HepG2 (cell line): ENCODE measurements around the gene ATP11A. TPM values are rescaled to one million over a fixed set of nuclear protein-coding genes. Genes with fewer than 3 reads are reported as not detected.
"Not testable (repeated sequence)": the region's sequence is repeated elsewhere in the genome, so short reads cannot be mapped to it uniquely, and the experiment has no call there.

Experiments
- ATAC-seq: fragments of 200-7000 bp; cut with Tn5 transposase; 3 replicates; pipeline ENCODE4 v1.9.1; 2020; ENCODE audit warnings: mild to moderate bottlenecking, moderate library complexity
- BruUV-seq: library from RNA; stranded (reverse); fragments of 400-500 nt; replicated peaks from 2 replicates; lab custom pipeline; 2021; lab: Mats Ljungman, UMichigan
- CTCF ChIA-PET: fragments of 300-600 bp; formaldehyde crosslinking; extraction: SDS; loops from one replicate; lab custom pipeline; 2021; ENCODE audit warnings: low total read pairs, inconsistent platforms, low intra/inter-chr PET ratio; lab: Yijun Ruan, JAX
- POLR2A ChIA-PET: fragments of 350-600 bp; sonication (Branson Sonifier 250); formaldehyde crosslinking; loops from one replicate; lab custom pipeline; 2020; ENCODE audit warnings: antibody characterized with exemption, inconsistent platforms; lab: Yijun Ruan, JAX
- DNase-seq: peaks from one replicate; pipeline ENCODE4 v3.0.0-alpha.2; 2015; ENCODE audit warnings: low spot score
- FAIRE-seq: peaks from 3 replicates; lab custom pipeline; 2011; peaks lifted over from hg19 to GRCh38; lab: Jason Lieb, UNC
- H2AFZ ChIP-seq: one replicate; pipeline ENCODE4 v1.6.1; 2011; ENCODE audit warnings: low read length, inconsistent platforms
- H3K27ac ChIP-seq: fragments of 300-600 bp; 3 replicates; pipeline ENCODE4 v1.8.0; 2011; ENCODE audit warnings: mixed run types, mild to moderate bottlenecking, mixed read lengths, low read length, inconsistent platforms; ENCODE audit not compliant: insufficient read depth; ENCODE audit errors: extremely low read length
- H3K27me3 ChIP-seq, 2 experiments: fragments of 200-600 bp in 1 of 2; 2 replicates in 1 of 2; 3 replicates in 1 of 2; pipeline versions ENCODE4 v1.6.0 to v1.8.0; 2011; ENCODE audit warnings: low read length in 2 of 2, mild to moderate bottlenecking in 2 of 2, moderate library complexity in 2 of 2, inconsistent platforms in 1 of 2; ENCODE audit not compliant: insufficient read depth in 2 of 2, control insufficient read depth in 1 of 2
- H3K36me3 ChIP-seq, 2 experiments: fragments of 200-600 bp in 1 of 2; replicated peaks in 1 of 2; 2 replicates in 1 of 2; 3 replicates in 1 of 2; pipeline versions ENCODE4 v1.5.1 to v1.8.0; 2011; ENCODE audit warnings: low read length in 2 of 2, inconsistent platforms in 1 of 2; ENCODE audit not compliant: insufficient read depth in 2 of 2, control insufficient read depth in 1 of 2
- H3K4me1 ChIP-seq: 2 replicates; pipeline ENCODE4 v1.5.1; 2012; ENCODE audit warnings: low read length, inconsistent platforms; ENCODE audit not compliant: insufficient read depth
- H3K4me2 ChIP-seq: 2 replicates; pipeline ENCODE4 v1.6.0; 2011; ENCODE audit warnings: low read depth, low read length, inconsistent platforms
- H3K4me3 ChIP-seq, 3 experiments: fragments of 200-600 bp in 1 of 3; sonication (generic), shearing (Covaris generic) in 1 of 3; replicated peaks in 1 of 3; 2 replicates each; pipeline ENCODE4 v1.5.1; 2011 to 2016; ENCODE audit warnings: low read length in 3 of 3, inconsistent platforms in 2 of 3, low read depth in 2 of 3, mild to moderate bottlenecking in 2 of 3, control low read depth in 1 of 3, mixed read lengths in 1 of 3; ENCODE audit not compliant: insufficient read depth in 1 of 3
- H3K79me2 ChIP-seq: one replicate; pipeline ENCODE4 v1.6.1; 2011; ENCODE audit warnings: low read length, inconsistent platforms; ENCODE audit not compliant: insufficient read depth
- H3K9ac ChIP-seq: 2 replicates; pipeline ENCODE4 v1.6.0; 2011; ENCODE audit warnings: mild to moderate bottlenecking, low read depth, low read length, inconsistent platforms; ENCODE audit not compliant: insufficient read depth
- H3K9me3 ChIP-seq: 2 replicates; pipeline ENCODE4 v1.5.1; 2012; ENCODE audit warnings: mild to moderate bottlenecking, low read length
- H4K20me1 ChIP-seq: 2 replicates; pipeline ENCODE4 v1.6.0; 2011; ENCODE audit warnings: inconsistent platforms, mild to moderate bottlenecking, low read length, moderate library complexity; ENCODE audit not compliant: insufficient read depth
- ETV5 ChIP-seq: IDR thresholded peaks from 2 replicates; pipeline ENCODE4 v1.6.1; 2018; ENCODE audit warnings: missing biosample characterization, missing genetic modification reagents, inconsistent platforms, borderline replicate concordance
- FOXA1 ChIP-seq, 2 experiments: fragments of 450-650 bp in 1 of 2; sonication (generic) in 1 of 2; formaldehyde crosslinking in 1 of 2; IDR thresholded peaks; 2 replicates each; pipeline versions ENCODE4 v1.4.0 to v1.6.1; 2016 to 2020; ENCODE audit warnings: missing genetic modification reagents in 1 of 2
- HNRNPL ChIP-seq: fragments of 200-400 bp; formaldehyde crosslinking; IDR thresholded peaks from 2 replicates; pipeline ENCODE4 v1.6.1; 2017; ENCODE audit warnings: mild to moderate bottlenecking, low read depth, low read length
- KLF13 ChIP-seq: sonication (generic); formaldehyde crosslinking; IDR thresholded peaks from 2 replicates; pipeline ENCODE4 v1.4.0; 2020; ENCODE audit warnings: mild to moderate bottlenecking, missing genetic modification reagents
- MNT ChIP-seq: fragments of 450-650 bp; IDR thresholded peaks from 2 replicates; pipeline ENCODE4 v1.6.1; 2016
- RBM39 ChIP-seq: fragments of 200-400 bp; formaldehyde crosslinking; IDR thresholded peaks from one replicate; pipeline ENCODE4 v1.6.1; 2018; ENCODE audit warnings: antibody characterized with exemption, mild to moderate bottlenecking, low read depth, low read length; ENCODE audit not compliant: poor library complexity, severe bottlenecking
- REXO4 ChIP-seq: sonication (generic); formaldehyde crosslinking; IDR thresholded peaks from 2 replicates; pipeline ENCODE4 v1.8.0; 2022; ENCODE audit warnings: missing genetic modification reagents, mild to moderate bottlenecking, borderline replicate concordance
- SKIL ChIP-seq: sonication (generic); formaldehyde crosslinking; IDR thresholded peaks from 2 replicates; pipeline ENCODE4 v1.8.0; 2022; ENCODE audit warnings: missing genetic modification reagents, mild to moderate bottlenecking, moderate library complexity, borderline replicate concordance
- TARDBP ChIP-seq: sonication (generic); formaldehyde crosslinking; IDR thresholded peaks from 2 replicates; pipeline ENCODE4 v1.8.0; 2022; ENCODE audit warnings: mild to moderate bottlenecking, missing genetic modification reagents
- ZKSCAN1 ChIP-seq: fragments of 150-350 bp; IDR thresholded peaks from 2 replicates; pipeline ENCODE4 v1.6.1; 2014; ENCODE audit warnings: low read length
- ZNF468 ChIP-seq: sonication (generic); formaldehyde crosslinking; IDR thresholded peaks from 2 replicates; pipeline ENCODE4 v1.8.0; 2022; ENCODE audit warnings: mild to moderate bottlenecking, moderate library complexity, missing genetic modification reagents
- ZNF749 ChIP-seq: sonication (generic); formaldehyde crosslinking; IDR thresholded peaks from 2 replicates; pipeline ENCODE4 v1.8.0; 2022; ENCODE audit warnings: mild to moderate bottlenecking, missing genetic modification reagents, moderate library complexity, borderline replicate concordance
- ZNF788 ChIP-seq: sonication (generic); formaldehyde crosslinking; IDR thresholded peaks from 2 replicates; pipeline ENCODE4 v1.5.0; 2020; ENCODE audit warnings: mild to moderate bottlenecking, missing genetic modification reagents, borderline replicate concordance
- WGBS: methylation state at CpG from one replicate; pipeline ENCODE4 v1.1.6; 2017; ENCODE audit warnings: low lambda C conversion rate; 5-methylcytosine and 5-hydroxymethylcytosine counted together
- in situ Hi-C: cut with HindIII; loops from 2 replicates; pipeline ENCODE4 v1.10.0; 2017; ENCODE audit warnings: low pct_unique_long_range_greater_than_20kb; ENCODE audit not compliant: extremely low pct_ligation_motif_present
- intact Hi-C: fragments of 100-400 bp; cut with micrococcal nuclease; formaldehyde crosslinking; loops from one replicate; pipeline ENCODE4 v1.10.0; 2022; ENCODE audit not compliant: unreplicated experiment
- polyA plus RNA-seq, 8 experiments: library from polyadenylated mRNA; depleted of rRNA in 3 of 8; stranded (reverse) in 7 of 8; unstranded in 1 of 8; fragments of >200 nt; fragmentation: Illumina TruSeq in 4 of 8; extraction: Trizol in 4 of 8; gene quantifications; 2 replicates each; pipeline versions ENCODE4 v1.2.1 to v1.2.3, GENCODE V29; 2011 to 2016; ENCODE audit warnings: low read depth in 4 of 8, missing spikeins in 1 of 8, mixed read lengths in 1 of 8; ENCODE audit not compliant: insufficient read depth in 1 of 8
- total RNA-seq, 5 experiments: library from RNA; depleted of rRNA; stranded (reverse); fragments of >200 nt; fragmentation: Illumina TruSeq; extraction: Trizol; gene quantifications; 2 replicates each; pipeline ENCODE4 v1.2.3, GENCODE V29; 2016; ENCODE audit warnings: low read depth in 1 of 5

ATP11A gene
- total and polyA plus RNA-seq, 2 of the 13 experiments (the other 11 are each of a cell fraction or from before 2014, with no cell fraction given), result 18.4 to 20.1 TPM

GRCh38 chr13:112884700-112885099 is 194.9 kb downstream of the ATP11A start:
- TF ChIP-seq ZKSCAN1 (peak; percentile 89), ZNF788 (CRISPR knock-in tag) (0 out of 2 replicates have a peak, but pooled peaks have one; percentile 28)
- TF ChIP-seq, all 625 proteins: peak for 2; not testable (repeated sequence) for 623
- FAIRE-seq, H3K4me2 ChIP-seq, in situ Hi-C loops, H3K9me3 ChIP-seq, H2AFZ ChIP-seq, H3K27ac ChIP-seq, H3K9ac ChIP-seq, intact Hi-C loops, BruUV-seq, H4K20me1 ChIP-seq, DNase-seq, H3K79me2 ChIP-seq, H3K4me3 ChIP-seq, CTCF ChIA-PET, ATAC-seq: not testable (repeated sequence)
- Histone ChIP-seq H3K36me3 (peaks cover 15 to 16% of the 10 kb centered on the region in 2 experiments), H3K27me3 (peaks cover 0 to 10% of the 10 kb centered on the region in 2 experiments; a peak in 3 of 5 replicates), H3K4me1 (peaks cover 33% of the 10 kb centered on the region)
- POLR2A ChIA-PET, result interaction anchor here (1.1 kb wide), 1 partner anchor 9 kb away, joined by 3 read pairs; no protein-coding TSS in a partner anchor
- 97% methylated on average over 11 of the region's 13 CpGs for WGBS

- 88% methylated on average over 19 of the region's 19 CpGs for WGBS
- no peak overlapping the region for H3K9ac ChIP-seq
- no peaks in the 10 kb centered on the region for H3K79me2 ChIP-seq
- POLR2A ChIA-PET, result interaction anchor here (1.1 kb wide), 2 partner anchors 8 to 298 kb away, joined by 3 read pairs; no protein-coding TSS in a partner anchor
- CTCF ChIA-PET, result no interaction called here
- in situ Hi-C loops, result no loop called here
- peaks cover 0 to 17% of the 10 kb centered on the region in 2 experiments; a peak in 3 of 5 replicates for H3K27me3 ChIP-seq
- no peak overlapping the region for H2AFZ ChIP-seq
- no peak for FAIRE-seq
- peaks cover 10 to 15% of the 10 kb centered on the region in 2 experiments; a peak in 4 of 5 replicates for H3K36me3 ChIP-seq
- no peak for DNase-seq
- no TSS peak for BruUV-seq
- no peak overlapping the region for H3K27ac ChIP-seq
- H3K4me2 ChIP-seq, result peak overlapping the region; percentile 71; the same call in 1 of the 2 replicates
- intact Hi-C loops, result no loop called here
- no peak overlapping the region for H3K4me3 ChIP-seq
- ATAC-seq, result no peak
- H3K4me1 ChIP-seq, result peaks cover 37% of the 10 kb centered on the region
- H3K9me3 ChIP-seq, result no peaks in the 10 kb centered on the region
- H4K20me1 ChIP-seq, result no peaks in the 10 kb centered on the region
- peak; percentile 93 for TF ChIP-seq MNT
- 0 out of 2 replicates have a peak, but pooled peaks have one; percentile 39 for TF ChIP-seq REXO4 (CRISPR knock-in tag)
- peak; percentile 27 for TF ChIP-seq RBM39
- 0 out of 2 replicates have a peak, but pooled peaks have one; percentile 45 for TF ChIP-seq ZNF749 (CRISPR knock-in tag)
- TF ChIP-seq SKIL (CRISPR knock-in tag), result peak; percentile 43; the same call in 1 of the 2 replicates
- no peak for TF ChIP-seq KLF13 (CRISPR knock-in tag)
- no peak for TF ChIP-seq HNRNPL
- TF ChIP-seq TARDBP (CRISPR knock-in tag), result 0 out of 2 replicates have a peak, but pooled peaks have one; percentile 32
- no peak for TF ChIP-seq ETV5
- TF ChIP-seq FOXA1 (IDR thresholded peaks at IDR 0.05), result no peak
- 0 out of 2 replicates have a peak, but pooled peaks have one; percentile 5 for TF ChIP-seq FOXA1 (CRISPR knock-in tag; IDR thresholded peaks at IDR 0.05)
- 0 out of 2 replicates have a peak, but pooled peaks have one; percentile 38 for TF ChIP-seq ZNF468 (CRISPR knock-in tag)
Measured at GRCh38 chr13:112885242-112885781, 195.5 kb downstream of the ATP11A start.
